Ectodermal cell (in vitro differentiated cells): ENCODE measurements around the gene KCNIP3.

Source experiments
- H3K27ac ChIP-seq: 2 replicates; pipeline ENCODE4 v1.7.0; 2013; ENCODE audit warnings: mild to moderate bottlenecking, low read depth, low read length; ENCODE audit not compliant: insufficient read depth, poor library complexity, severe bottlenecking
- H3K27me3 ChIP-seq: 2 replicates; pipeline ENCODE4 v1.7.0; 2013; ENCODE audit warnings: mild to moderate bottlenecking, low read length; ENCODE audit not compliant: insufficient read depth, control insufficient read depth, poor library complexity, severe bottlenecking
- H3K36me3 ChIP-seq: one replicate; pipeline ENCODE4 v1.7.0; 2013; ENCODE audit warnings: low read length; ENCODE audit not compliant: control insufficient read depth, insufficient read depth
- H3K4me1 ChIP-seq: one replicate; pipeline ENCODE4 v1.7.0; 2013; ENCODE audit warnings: low read length; ENCODE audit not compliant: control insufficient read depth, insufficient read depth
- H3K4me3 ChIP-seq: 2 replicates; pipeline ENCODE4 v1.7.0; 2013; ENCODE audit warnings: low read depth, low read length, control low read depth; ENCODE audit not compliant: insufficient read depth
- H3K9me3 ChIP-seq: 2 replicates; pipeline ENCODE4 v1.7.0; 2013; ENCODE audit warnings: mild to moderate bottlenecking, low read length, moderate library complexity; ENCODE audit not compliant: control insufficient read depth
- WGBS, 2 experiments: methylation state at CpG; one replicate each; pipeline ENCODE4 v1.1.7; 2013; ENCODE audit warnings: missing lambda C conversion rate in 2 of 2; 5-methylcytosine and 5-hydroxymethylcytosine counted together

KCNIP3 gene

DNA sequence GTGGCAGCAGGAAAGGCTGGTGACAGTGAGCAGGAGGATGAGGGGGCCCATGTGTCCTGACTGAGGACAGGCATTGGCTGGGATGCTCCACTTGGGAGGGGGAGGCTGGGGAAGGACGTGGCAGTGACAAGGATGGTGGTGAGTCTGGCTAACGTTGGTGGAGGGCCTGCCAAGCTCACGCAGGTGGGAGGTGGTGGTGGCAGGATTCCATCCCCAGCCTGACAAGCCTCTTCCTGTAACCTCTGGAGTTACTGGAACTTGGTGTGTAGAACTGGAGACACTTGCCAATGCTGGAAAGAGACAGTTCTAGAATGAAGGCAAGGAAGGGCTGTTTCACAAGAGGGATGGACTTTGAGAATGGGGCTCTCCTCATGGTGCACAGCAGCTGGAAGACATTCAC, 14.7 kb upstream of the KCNIP3 start:
- WGBS, 2 experiments, result 71 to 81% methylated on average over 3 of the region's 3 CpGs
- no peaks in the 10 kb centered on the region for H3K27me3 ChIP-seq
- H3K4me1 ChIP-seq, result no peaks in the 10 kb centered on the region
- H3K9me3 ChIP-seq, result no peaks in the 10 kb centered on the region
- H3K27ac ChIP-seq, result no peak overlapping the region
- no peak overlapping the region for H3K4me3 ChIP-seq
- H3K36me3 ChIP-seq, result no peaks in the 10 kb centered on the region

DNA sequence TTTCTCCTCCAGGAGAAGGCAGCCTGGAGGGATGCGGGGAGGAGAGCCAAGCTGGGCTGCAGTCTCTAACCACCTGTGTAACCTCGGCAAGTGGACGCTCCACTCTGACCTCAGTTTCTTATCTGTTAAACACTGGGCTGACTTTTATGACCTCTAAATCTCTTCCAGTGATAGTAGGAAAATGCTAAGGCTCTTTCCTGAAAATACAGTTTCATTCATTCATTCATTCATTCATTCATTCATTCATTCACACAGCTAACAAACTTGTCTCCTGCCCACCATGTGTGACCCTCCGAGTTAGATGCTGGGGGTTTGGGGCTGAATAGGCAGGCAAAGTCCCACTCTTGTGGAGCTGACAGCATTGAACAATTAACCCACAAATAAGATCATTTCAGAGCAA, 13.6 kb upstream of the KCNIP3 start:
- Histone ChIP-seq H3K27ac (no peak overlapping the region), H3K36me3 (no peaks in the 10 kb centered on the region), H3K4me1 (no peaks in the 10 kb centered on the region), H3K27me3 (no peaks in the 10 kb centered on the region), H3K9me3 (no peaks in the 10 kb centered on the region), H3K4me3 (no peak overlapping the region)
- WGBS, 2 experiments, result 91 to 93% methylated on average over 4 of the region's 4 CpGs

DNA sequence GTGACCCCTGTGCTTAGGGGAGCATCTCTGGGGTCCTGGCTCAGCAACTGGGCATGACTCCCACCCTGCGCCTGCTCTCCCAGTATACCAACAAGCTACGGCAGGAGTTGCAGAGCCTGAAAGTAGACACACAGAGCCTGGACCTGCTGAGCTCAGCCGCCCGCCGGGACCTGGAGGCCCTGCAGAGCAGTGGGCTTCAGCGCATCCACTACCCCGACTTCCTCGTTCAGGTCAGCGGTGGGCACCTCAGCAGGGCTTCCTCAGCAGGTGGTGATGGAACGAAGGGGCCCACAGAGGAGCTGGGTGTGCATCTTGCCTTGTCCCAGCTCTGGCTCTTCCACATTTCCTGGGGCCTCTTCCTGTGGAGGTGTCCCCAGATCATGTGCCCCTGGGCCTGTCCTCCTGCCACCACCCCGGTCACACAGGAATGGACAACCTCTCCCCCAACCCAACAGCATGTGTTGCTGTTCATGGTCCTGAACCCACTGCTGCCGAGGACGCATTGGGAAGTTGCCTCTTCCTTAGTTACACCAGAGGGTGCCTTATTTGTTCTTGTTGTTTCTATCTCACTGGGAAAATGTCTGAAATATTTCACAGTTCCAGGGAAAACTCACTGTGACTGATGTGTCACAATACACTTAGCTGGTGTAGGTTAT, 12.1 kb upstream of the KCNIP3 start:
- Histone ChIP-seq H3K4me1 (no peaks in the 10 kb centered on the region), H3K4me3 (no peak overlapping the region), H3K36me3 (no peaks in the 10 kb centered on the region), H3K9me3 (no peaks in the 10 kb centered on the region), H3K27me3 (no peaks in the 10 kb centered on the region), H3K27ac (no peak overlapping the region)
- 89% methylated on average over 13 of the region's 13 CpGs for WGBS, 2 experiments

DNA sequence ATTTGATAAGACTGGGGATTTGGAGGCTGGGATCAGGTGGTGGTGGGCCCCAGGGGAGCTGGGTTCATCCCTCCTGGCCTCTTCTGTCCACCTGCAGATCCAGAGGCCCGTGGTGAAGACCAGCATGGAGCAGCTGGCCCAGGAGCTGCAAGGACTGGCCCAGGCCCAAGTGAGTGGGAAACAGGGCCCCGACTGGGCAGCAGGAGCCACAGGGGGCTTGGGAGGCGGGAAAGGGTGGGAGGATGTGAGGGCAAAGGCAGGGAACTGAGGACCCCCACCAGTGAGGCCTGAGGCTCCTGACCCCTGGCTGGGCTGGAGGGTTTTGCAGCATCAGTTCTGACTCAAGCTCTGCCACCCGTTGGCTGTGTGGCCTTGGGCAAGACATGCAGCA, 11.6 kb upstream of the KCNIP3 start:
- WGBS, 2 experiments, result 68 to 69% methylated on average over 4 of the region's 4 CpGs
- no peaks in the 10 kb centered on the region for H3K36me3 ChIP-seq
- no peak overlapping the region for H3K27ac ChIP-seq
- H3K4me1 ChIP-seq, result no peaks in the 10 kb centered on the region
- no peaks in the 10 kb centered on the region for H3K27me3 ChIP-seq
- H3K9me3 ChIP-seq, result no peaks in the 10 kb centered on the region
- H3K4me3 ChIP-seq, result no peak overlapping the region

DNA sequence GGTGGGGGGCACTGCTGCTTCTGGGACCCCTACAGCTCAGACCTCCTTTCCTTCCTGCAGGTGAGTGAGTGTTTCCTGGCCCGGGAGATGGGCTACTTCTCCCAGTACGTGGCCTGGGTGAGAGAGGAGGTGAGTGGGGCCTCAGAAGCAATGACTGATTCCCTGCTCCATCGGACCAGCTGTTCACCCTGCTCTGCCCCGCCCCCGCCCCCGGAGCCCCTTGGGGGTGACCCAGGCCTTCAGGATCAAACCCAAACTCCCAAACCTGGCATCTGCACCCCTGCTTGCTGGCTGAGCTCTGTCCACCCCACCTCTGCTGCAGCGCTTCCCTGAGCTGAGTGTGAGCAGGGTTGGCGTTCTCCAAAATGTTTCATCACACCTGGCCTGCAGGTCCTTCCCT, 9.8 kb upstream of the KCNIP3 start:
- H3K9me3 ChIP-seq, result no peaks in the 10 kb centered on the region
- WGBS, 2 experiments, result 87 to 91% methylated on average over 8 of the region's 8 CpGs
- H3K4me3 ChIP-seq, result no peak overlapping the region
- H3K4me1 ChIP-seq, result no peaks in the 10 kb centered on the region
- H3K27ac ChIP-seq, result no peak overlapping the region
- no peaks in the 10 kb centered on the region for H3K36me3 ChIP-seq
- no peaks in the 10 kb centered on the region for H3K27me3 ChIP-seq

DNA sequence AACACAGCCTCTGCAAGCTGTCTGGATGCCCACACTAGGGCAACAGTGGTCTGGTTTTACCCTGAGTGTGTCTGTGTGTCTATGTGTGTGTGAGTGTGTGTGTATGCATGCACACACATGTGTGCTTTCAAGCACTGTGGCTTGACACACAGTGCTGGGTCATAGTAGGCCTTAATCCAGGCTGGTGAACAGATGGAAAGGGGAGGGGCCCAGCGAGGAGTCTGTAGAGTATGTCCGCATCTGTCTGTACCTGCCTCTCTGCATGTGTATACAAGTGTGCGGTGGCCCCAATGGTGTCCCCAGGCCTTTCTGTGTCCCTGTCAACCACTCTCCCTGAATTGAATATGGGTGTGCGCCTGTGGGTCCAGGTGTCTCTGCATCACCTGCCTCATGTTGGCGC, 9.3 kb upstream of the KCNIP3 start:
- Histone ChIP-seq H3K27me3 (no peaks in the 10 kb centered on the region), H3K9me3 (no peaks in the 10 kb centered on the region), H3K36me3 (no peaks in the 10 kb centered on the region), H3K4me3 (no peak overlapping the region), H3K27ac (no peak overlapping the region), H3K4me1 (no peaks in the 10 kb centered on the region)
- WGBS, 2 experiments, result 93% methylated on average over 5 of the region's 5 CpGs

DNA sequence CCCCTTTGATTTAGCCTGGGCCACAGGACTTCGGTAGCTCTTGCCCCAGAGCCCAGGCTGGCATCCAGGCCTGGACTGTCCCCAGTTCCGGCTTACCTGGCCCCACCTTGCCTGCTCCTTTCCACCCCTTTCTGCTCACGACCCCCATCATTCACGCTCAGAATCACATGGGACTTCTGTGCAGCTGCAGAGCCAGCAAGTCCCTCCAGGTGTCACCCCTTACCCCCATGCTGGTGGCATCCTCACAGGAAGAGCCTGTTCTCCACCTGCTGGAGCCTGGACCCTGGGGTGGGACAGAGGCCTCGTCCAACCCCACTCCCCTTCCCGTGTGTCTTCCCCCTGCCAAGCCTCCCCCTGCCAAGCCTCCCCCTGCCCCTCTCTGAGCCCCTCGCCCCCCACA, 7.9 kb upstream of the KCNIP3 start:
- Histone ChIP-seq H3K36me3 (no peaks in the 10 kb centered on the region), H3K4me1 (no peaks in the 10 kb centered on the region), H3K9me3 (no peaks in the 10 kb centered on the region), H3K27ac (no peak overlapping the region), H3K4me3 (no peak overlapping the region), H3K27me3 (no peaks in the 10 kb centered on the region)
- 65 to 75% methylated on average over 6 to 7 of the region's 7 CpGs for whole genome bisulfite sequencing, 2 experiments

DNA sequence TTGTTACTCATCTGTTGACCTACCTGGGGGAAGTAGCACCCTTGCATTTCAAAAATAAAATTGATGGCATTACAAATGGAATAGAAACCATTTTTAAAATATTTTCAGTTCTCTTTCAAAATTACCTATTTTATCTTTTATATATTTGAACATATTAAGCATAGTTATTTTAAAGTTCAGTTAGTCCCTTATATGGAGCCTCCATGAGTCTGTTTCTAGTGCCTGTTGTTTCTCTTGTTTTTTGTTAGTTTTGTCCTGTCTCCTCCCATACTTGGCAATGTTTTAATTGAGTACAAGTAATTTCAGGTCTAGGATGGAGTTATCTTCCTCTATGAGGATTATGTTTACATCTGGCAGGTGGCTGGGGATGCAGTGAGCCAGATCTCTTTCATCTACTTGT, 5.9 kb upstream of the KCNIP3 start:
- H3K27me3 ChIP-seq, result no peaks in the 10 kb centered on the region
- peaks cover 4% of the 10 kb centered on the region for H3K4me1 ChIP-seq
- H3K4me3 ChIP-seq, result no peak overlapping the region
- H3K9me3 ChIP-seq, result no peaks in the 10 kb centered on the region
- no peaks in the 10 kb centered on the region for H3K36me3 ChIP-seq
- no peak overlapping the region for H3K27ac ChIP-seq

DNA sequence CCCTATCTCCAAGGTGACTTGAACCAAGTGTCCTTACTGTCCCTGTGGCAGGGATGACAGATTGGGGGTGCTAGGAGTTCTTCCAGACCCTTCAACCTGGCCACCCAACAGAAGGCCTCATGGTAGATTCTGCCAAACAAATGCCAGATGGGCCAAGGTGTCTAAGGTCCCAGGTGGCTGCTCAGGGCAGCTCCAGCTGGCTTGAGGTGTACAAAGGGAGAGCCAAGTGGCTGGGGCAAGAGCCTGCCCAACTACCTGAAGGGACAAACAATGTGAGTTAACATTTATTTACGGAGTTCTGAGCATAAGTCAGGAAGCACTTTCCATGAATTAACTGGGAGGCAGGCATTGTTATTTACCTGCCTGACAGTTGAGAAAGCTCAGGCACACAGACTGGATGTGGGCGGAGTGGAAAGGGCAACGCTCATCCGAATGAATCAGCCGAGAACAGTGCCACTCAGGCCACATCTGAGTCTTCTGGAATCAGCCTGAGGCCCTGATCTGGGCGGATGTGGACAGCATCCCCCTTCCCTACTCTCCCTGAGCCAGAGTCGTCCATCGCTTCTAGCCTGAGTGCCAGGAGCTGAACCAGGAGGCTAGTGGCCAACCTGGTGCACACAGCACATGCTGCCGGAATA, 4.4 kb upstream of the KCNIP3 start:
- WGBS, 2 experiments, result 91 to 92% methylated on average over 9 of the region's 9 CpGs
- no peak overlapping the region for H3K4me3 ChIP-seq
- H3K36me3 ChIP-seq, result no peaks in the 10 kb centered on the region
- peaks cover 19% of the 10 kb centered on the region for H3K4me1 ChIP-seq
- no peaks in the 10 kb centered on the region for H3K27me3 ChIP-seq
- H3K9me3 ChIP-seq, result no peaks in the 10 kb centered on the region
- H3K27ac ChIP-seq, result no peak overlapping the region

DNA sequence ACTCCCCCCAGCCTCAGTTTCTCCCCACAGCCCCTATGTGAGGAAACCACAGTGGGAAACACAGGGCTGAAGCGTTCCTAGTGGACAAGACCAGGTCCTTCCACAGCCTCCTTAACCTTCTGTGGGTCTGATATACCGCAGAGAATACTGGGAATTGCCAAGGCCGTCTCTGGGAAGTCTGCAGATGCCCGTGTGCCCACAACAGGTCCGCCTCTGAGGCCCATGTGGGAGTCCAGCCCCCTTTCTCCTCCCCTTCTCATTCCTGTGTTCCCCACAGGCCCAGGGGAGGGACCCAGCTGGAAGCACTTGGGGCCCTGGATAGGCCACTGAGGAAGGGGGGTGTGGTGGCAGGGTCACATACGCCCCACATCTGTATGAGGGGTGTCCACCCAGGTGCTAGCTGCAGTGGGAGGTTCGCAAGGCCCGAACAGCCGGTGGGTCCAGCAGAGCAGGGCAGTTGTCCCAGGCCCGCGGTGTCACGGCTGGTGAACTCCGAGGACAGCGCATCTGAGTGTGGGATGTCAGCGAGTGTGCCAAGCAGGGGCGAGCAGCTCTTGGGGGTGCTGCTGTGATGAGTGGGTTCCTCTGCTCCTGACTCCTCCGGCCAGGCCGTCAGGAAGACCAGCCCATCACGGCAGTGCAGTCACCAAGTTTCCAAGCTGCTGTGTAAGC, 2.4 kb upstream of the KCNIP3 start:
- no peaks in the 10 kb centered on the region for H3K9me3 ChIP-seq
- H3K27me3 ChIP-seq, result no peaks in the 10 kb centered on the region
- peaks cover 19% of the 10 kb centered on the region for H3K4me1 ChIP-seq
- no peak overlapping the region for H3K4me3 ChIP-seq
- no peaks in the 10 kb centered on the region for H3K36me3 ChIP-seq
- H3K27ac ChIP-seq, result no peak overlapping the region
- WGBS, 2 experiments, result 95% methylated on average over 19 of the region's 19 CpGs
